AG09319 (cell line): ENCODE results near the gene ENDOV.

Experiments used
- DNase-seq: peaks from one replicate; pipeline ENCODE4 v3.0.0-alpha.2; 2010; ENCODE audit warnings: low read depth; ENCODE audit errors: extremely low read depth
- TF ChIP-seq, protein P1 (sequence below): IDR thresholded peaks from 2 replicates; pipeline ENCODE4 v1.5.1; 2011; ENCODE audit warnings: low read depth, mild to moderate bottlenecking, inconsistent platforms, low read length, moderate library complexity

Gene ENDOV

DNA sequence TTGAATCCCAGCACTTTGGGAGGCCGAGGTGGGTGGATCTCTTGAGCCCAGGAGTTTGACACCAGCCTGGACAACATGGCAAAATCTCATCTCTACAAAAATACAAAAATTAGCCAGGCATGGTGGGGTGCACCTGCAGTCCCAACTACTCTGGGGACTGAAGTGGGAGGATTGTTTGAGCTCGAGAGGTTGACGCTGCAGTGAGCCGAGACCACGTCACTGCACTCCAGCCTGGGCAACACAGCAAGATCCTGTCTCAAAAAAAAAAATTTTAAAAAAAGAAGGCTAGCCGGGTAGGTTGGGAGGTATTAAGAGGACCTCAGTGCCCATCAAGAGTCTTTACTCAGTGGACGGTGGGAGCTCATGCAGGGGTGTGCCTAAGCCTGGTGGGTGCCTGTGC, 65.3 kb downstream of the ENDOV start:
- TF ChIP-seq, protein P1, sequence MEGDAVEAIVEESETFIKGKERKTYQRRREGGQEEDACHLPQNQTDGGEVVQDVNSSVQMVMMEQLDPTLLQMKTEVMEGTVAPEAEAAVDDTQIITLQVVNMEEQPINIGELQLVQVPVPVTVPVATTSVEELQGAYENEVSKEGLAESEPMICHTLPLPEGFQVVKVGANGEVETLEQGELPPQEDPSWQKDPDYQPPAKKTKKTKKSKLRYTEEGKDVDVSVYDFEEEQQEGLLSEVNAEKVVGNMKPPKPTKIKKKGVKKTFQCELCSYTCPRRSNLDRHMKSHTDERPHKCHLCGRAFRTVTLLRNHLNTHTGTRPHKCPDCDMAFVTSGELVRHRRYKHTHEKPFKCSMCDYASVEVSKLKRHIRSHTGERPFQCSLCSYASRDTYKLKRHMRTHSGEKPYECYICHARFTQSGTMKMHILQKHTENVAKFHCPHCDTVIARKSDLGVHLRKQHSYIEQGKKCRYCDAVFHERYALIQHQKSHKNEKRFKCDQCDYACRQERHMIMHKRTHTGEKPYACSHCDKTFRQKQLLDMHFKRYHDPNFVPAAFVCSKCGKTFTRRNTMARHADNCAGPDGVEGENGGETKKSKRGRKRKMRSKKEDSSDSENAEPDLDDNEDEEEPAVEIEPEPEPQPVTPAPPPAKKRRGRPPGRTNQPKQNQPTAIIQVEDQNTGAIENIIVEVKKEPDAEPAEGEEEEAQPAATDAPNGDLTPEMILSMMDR = no peak

DNA sequence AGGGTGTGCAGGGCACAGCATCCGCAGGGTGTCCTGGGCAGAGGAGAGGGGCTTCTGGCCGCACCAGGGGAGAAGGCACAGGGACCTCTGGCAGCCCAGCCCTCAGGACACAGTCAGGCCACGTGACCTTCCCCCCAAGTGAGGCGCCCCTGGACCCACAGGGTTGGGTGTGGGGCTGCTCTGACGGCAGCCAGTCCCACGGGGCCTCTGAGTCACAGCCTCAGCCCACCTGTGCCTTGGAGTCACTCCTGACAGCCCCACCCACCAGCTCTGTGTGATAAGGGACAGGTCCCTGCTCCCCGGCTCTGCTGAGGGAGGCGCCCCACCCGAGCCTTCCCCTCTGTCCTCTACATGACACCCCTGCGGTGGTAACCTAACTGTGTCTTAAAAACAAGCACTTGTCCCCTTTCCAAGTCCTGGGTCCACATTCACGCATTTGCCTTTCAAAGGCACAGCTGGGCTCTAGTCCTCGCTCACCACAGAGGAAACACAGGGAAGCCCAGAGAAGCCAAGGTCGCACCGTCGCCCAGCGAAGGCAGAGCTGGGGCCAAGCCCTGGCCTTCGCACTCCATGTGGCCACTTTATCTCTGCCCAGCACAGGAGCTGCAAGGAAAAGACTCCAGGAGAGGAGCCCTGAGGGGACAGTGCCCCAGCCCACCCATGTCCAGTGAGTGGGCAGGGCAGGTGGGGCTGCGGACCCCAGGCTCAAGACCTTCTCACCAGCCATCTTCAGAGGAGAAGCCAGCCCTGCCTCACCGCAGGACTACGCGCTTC, 66.5 kb downstream of the ENDOV start:
- no peak for DNase-seq
- TF ChIP-seq, protein P1 = no peak

More for the DNA sequence above, 65.3 kb downstream of the ENDOV start:
- DNase-seq = no peak

DNA sequence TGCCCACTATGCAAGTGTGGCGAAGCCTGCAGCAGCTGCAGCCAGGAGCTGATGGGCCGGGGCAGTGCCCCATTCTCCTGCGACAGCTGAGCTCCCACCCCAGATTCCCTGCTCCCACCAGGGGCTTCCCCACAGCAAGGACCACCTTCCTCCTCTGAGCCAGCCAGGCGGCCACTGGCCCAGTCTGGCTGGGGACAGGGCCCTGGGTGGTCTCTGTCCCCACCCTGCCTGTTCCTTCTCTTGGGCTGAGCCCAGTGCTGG, 67.0 kb downstream of the ENDOV start:
- TF ChIP-seq, protein P1 = no peak
- DNase-seq = no peak

DNA sequence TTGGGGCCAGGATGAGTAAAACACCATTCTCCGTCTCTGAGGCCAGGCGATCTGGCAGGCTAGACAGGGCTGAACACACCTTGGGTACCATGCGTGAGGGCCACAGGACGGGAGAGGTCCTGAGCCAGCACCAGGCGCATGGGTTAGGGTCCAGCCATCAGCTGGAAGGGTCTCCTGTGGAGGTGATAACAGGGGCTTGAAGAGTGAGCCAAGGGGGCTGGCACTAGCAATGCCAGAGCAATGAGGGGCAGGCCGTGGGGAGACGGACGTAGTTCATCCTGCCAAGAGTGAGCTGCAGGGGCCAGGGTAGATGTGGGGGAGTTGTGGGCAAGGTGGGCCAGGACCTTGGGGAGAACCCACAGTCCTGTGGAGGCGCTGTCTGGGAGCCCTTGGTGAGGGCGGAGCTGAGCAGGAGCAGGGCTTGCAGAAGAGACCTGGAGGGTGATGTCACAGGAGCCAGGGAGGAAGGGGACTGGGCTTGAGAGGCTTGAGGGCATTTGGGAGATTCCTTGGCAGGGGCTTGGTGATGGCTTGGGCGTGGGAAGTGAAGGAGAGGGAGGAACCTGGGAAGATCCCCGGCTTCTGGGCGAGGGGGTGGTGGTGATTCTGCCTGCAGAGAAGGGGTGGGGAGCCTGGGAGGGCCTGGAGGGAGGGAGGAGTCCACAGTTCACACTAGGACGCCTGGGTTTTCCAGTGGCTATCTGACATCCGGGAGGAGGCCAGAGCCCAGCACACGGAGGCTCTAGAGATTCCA, 67.8 kb downstream of the ENDOV start:
- DNase-seq = no peak
- TF ChIP-seq, protein P1 = no peak

DNA sequence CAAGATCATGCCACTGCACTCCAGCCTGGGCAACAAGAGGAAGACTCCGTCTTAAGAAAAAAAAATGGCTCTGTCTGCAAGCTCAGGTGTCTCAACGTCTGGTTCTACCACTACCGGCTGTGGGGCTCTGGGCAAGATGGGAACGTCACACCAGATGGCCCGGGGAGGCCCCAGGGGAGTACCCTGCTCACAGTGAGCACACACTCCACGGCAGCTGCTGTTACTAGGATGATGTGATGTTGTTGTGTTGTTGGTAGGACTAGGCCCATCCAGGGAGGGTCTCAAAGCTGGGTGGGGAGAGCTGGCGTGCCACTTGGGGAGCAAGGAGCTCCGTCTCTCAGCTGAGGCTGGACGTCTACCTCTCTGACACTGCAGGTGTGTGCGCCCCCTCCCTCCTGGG, 70.9 kb downstream of the ENDOV start:
- DNase-seq = no peak
- TF ChIP-seq, protein P1 = no peak

DNA sequence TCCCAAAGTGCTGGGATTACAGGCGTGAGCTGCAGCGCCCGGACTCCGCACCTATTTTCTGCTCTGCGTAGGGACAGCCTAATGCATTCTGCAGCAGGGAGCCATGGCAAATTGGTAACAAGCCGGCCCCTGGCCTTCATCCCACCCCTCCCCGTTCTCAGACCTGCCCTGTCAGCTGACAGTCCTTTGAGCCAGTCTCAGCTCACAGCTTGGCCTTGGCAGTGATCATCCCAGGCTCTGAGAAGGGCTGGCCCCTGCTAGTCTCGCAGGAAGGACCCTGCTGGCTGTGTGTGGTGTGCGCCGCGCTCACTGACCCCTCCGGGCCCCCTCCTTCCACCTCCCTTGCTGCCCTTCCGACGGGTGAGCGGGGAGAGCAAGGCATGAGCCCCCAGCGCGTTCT, 71.7 kb downstream of the ENDOV start:
- DNase-seq = no peak
- TF ChIP-seq, protein P1 = no peak

DNA sequence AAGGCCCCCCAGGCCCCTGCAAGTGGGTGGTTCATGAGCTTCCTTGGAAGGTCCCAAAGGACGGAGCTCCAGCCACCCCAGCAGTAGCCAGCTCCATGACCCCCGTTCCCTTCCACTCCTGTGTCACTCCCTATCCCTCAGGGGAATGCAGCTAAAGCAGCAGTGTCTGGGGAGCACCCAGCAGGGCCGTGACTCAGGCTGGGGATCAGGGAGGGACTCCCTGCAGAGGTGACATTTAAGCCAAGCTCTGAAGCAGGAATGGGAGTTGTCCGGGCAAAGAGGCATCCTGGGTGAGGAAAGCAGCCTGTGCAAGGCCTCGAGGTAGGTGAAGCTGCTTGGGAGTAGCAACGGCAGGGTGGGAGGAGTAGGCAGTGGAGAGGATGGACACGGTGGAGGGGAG, 72.5 kb downstream of the ENDOV start:
- no peak for DNase-seq

More for the DNA sequence above, 72.5 kb downstream of the ENDOV start:
- TF ChIP-seq, protein P1 = no peak
